B cell (primary cell): ENCODE measurements around the gene CPEB2. TPM values are rescaled to one million over a fixed set of nuclear protein-coding genes. Genes with fewer than 3 reads are reported as not detected.

Experiments used
- ATAC-seq: fragments of 200-7000 bp; cut with Tn5 transposase; one replicate; pipeline ENCODE4 v1.10.0; 2021; ENCODE audit warnings: low read depth, mild to moderate bottlenecking, moderate number of reproducible peaks, moderate library complexity
- CTCF ChIA-PET: fragments of 350-600 bp; sonication (Branson Sonifier 250); formaldehyde crosslinking; loops from one replicate; lab custom pipeline; 2021; ENCODE audit warnings: antibody characterized with exemption, inconsistent platforms; lab: Charles Lee
- POLR2A ChIA-PET: fragments of 350-600 bp; sonication (Branson Sonifier 250); formaldehyde crosslinking; loops from one replicate; lab custom pipeline; 2021; ENCODE audit warnings: antibody characterized with exemption; lab: Charles Lee
- DNase-seq: peaks from one replicate; pipeline ENCODE4 v3.0.0; 2013
- H2AFZ ChIP-seq: 2 replicates; pipeline ENCODE4 v1.6.1; 2012; ENCODE audit warnings: mild to moderate bottlenecking, low read depth, low read length; ENCODE audit not compliant: insufficient read depth, poor library complexity, severe bottlenecking
- H3K27ac ChIP-seq, 2 donors: 1 replicate in 1 of 2; 2 replicates in 1 of 2; pipeline ENCODE4 v1.5.1; 2012 to 2013; ENCODE audit warnings: low read length in 2 of 2, mild to moderate bottlenecking in 2 of 2, moderate library complexity in 1 of 2
- H3K27me3 ChIP-seq, 4 experiments: fragments of 200-600 bp in 1 of 4; sonication (generic) in 1 of 4; replicated peaks in 1 of 4; 1 replicate in 2 of 4; 2 replicates in 2 of 4; pipeline versions ENCODE4 v1.6.1 to v1.7.0; 2013 to 2016; ENCODE audit warnings: low read length in 3 of 4, mild to moderate bottlenecking in 2 of 4, mixed read lengths in 1 of 4, moderate library complexity in 1 of 4; ENCODE audit not compliant: insufficient read depth in 4 of 4, control insufficient read depth in 3 of 4; ENCODE audit errors: control extremely low read depth in 1 of 4
- H3K36me3 ChIP-seq, 2 experiments: replicated peaks in 1 of 2; 1 replicate in 1 of 2; 2 replicates in 1 of 2; pipeline versions ENCODE4 v1.6.1 to v1.7.1; 2013; ENCODE audit warnings: low read length in 1 of 2; ENCODE audit not compliant: insufficient read depth in 2 of 2, control insufficient read depth in 1 of 2; ENCODE audit errors: control extremely low read depth in 1 of 2, extremely low read depth in 1 of 2
- H3K4me1 ChIP-seq, 2 donors: fragments of 200-600 bp in 1 of 2; sonication (generic) in 1 of 2; 1 replicate in 1 of 2; 2 replicates in 1 of 2; pipeline versions ENCODE4 v1.5.1 to v1.6.1; 2013 to 2017; ENCODE audit warnings: low read length in 2 of 2; ENCODE audit not compliant: control insufficient read depth in 2 of 2, insufficient read depth in 2 of 2
- H3K4me2 ChIP-seq: replicated peaks from 2 replicates; pipeline ENCODE3; 2012; ENCODE audit warnings: mild to moderate bottlenecking, low read depth, low read length; ENCODE audit not compliant: poor library complexity, severe bottlenecking
- H3K4me3 ChIP-seq, 5 experiments: fragments of 200-600 bp in 1 of 5; sonication (generic) in 1 of 5; 1 replicate in 3 of 5; 2 replicates in 2 of 5; pipeline versions ENCODE4 v1.5.1 to v1.7.0; 2011 to 2016; ENCODE audit warnings: low read length in 4 of 5, mild to moderate bottlenecking in 4 of 5, low read depth in 2 of 5, control low read depth in 1 of 5, moderate library complexity in 1 of 5; ENCODE audit not compliant: insufficient read depth in 1 of 5; ENCODE audit errors: control extremely low read depth in 1 of 5, extremely low read depth in 1 of 5
- H3K79me2 ChIP-seq: fragments of 200-600 bp; sonication (generic); one replicate; pipeline ENCODE4 v1.6.0; 2016; ENCODE audit warnings: low read length; ENCODE audit not compliant: control insufficient read depth, insufficient read depth
- H3K9ac ChIP-seq: fragments of 200-600 bp; sonication (generic); 2 replicates; pipeline ENCODE4 v1.6.1; 2017; ENCODE audit warnings: mild to moderate bottlenecking, low read length, moderate library complexity
- H3K9me3 ChIP-seq, 3 donors: one replicate each; pipeline versions ENCODE4 v1.6.1 to v1.7.1; 2013; ENCODE audit warnings: low read length in 2 of 3; ENCODE audit not compliant: control insufficient read depth in 2 of 3, insufficient read depth in 1 of 3; ENCODE audit errors: control extremely low read depth in 1 of 3
- H4K20me1 ChIP-seq: 2 replicates; pipeline ENCODE4 v1.6.0; 2012; ENCODE audit warnings: mild to moderate bottlenecking, low read length; ENCODE audit not compliant: insufficient read depth, control insufficient read depth, poor library complexity, severe bottlenecking
- H3K27ac Mint-ChIP-seq: one replicate; pipeline ENCODE4 v1.8.0; 2021; ENCODE audit warnings: mixed read lengths
- H3K27me3 Mint-ChIP-seq: one replicate; pipeline ENCODE4 v1.8.0; 2021; ENCODE audit warnings: mixed read lengths
- H3K4me1 Mint-ChIP-seq: one replicate; pipeline ENCODE4 v1.8.0; 2021; ENCODE audit warnings: mixed read lengths
- H3K4me3 Mint-ChIP-seq: one replicate; pipeline ENCODE4 v1.8.0; 2021; ENCODE audit warnings: mixed read lengths
- H3K9me3 Mint-ChIP-seq: one replicate; pipeline ENCODE4 v1.8.0; 2022; ENCODE audit warnings: mixed read lengths; ENCODE audit not compliant: insufficient read depth
- CTCF ChIP-seq: fragments of 200-600 bp; IDR thresholded peaks from one replicate; pipeline ENCODE4 v1.8.0; 2022; ENCODE audit warnings: antibody characterized with exemption, mild to moderate bottlenecking
- EZH2 ChIP-seq: IDR thresholded peaks from 2 replicates; pipeline ENCODE4 v1.6.1; 2012; ENCODE audit warnings: borderline replicate concordance, low read depth, mild to moderate bottlenecking, moderate library complexity, low read length; ENCODE audit not compliant: insufficient read depth, poor library complexity, severe bottlenecking
- intact Hi-C: fragments of 100-400 bp; cut with micrococcal nuclease; formaldehyde crosslinking; loops from one replicate; pipeline ENCODE4 v1.10.0; 2022
- polyA plus RNA-seq: library from polyadenylated mRNA; depleted of rRNA; stranded (reverse); fragments of >200 nt; gene quantifications from 2 replicates; pipeline ENCODE4 v1.2.3, GENCODE V29; 2012
- total RNA-seq, 2 donors: library from RNA; stranded (reverse); fragments of 120-200 nt in 1 of 2; gene quantifications; 1 replicate in 1 of 2; 2 replicates in 1 of 2; pipeline versions ENCODE4 v1.2.3 to v1.2.4, GENCODE V29; 2013 to 2022

Gene CPEB2
- total and polyA plus RNA-seq, 2 donors (not counting 1 experiment from before 2014, with no cell fraction given): 3.2 to 18.0 TPM

DNA sequence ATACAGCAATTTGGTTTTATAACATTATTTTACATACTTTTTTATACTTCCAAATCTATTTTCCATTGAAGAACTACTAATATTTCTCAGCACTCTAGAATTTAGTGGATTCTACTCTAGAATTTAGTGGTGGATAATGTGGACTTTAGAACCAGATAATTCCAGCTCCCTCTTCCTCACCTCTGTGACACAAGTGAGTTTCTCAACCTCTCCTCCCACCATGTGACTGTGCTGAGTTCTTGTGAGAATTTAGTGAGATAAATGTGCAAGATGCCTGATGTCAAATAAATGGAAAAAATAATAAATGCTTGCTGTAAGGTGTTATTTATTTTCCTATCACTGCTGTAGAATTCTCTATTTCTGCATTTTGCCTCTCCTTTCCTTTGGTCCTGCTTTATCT lies 107.3 kb downstream of the CPEB2 start:
- Histone ChIP-seq H3K27me3 (no peaks in the 10 kb centered on the region), H3K79me2 (no peaks in the 10 kb centered on the region), H3K9me3 (no peaks in the 10 kb centered on the region), H2AFZ (no peak overlapping the region), H3K4me3 (no peak overlapping the region), H3K9ac (no peak overlapping the region), H3K4me2 (no peak overlapping the region), H3K36me3 (no peaks in the 10 kb centered on the region), H3K4me1 (no peaks in the 10 kb centered on the region), H3K27ac (no peak overlapping the region), H4K20me1 (no peaks in the 10 kb centered on the region)
- POLR2A ChIA-PET: no interaction called here
- ATAC-seq (no peak), DNase-seq (no peak)
- H3K4me3 Mint-ChIP-seq: no peak overlapping the region
- H3K4me1 Mint-ChIP-seq: no peaks in the 10 kb centered on the region
- CTCF ChIA-PET: no interaction called here
- no peaks in the 10 kb centered on the region for H3K9me3 Mint-ChIP-seq
- TF ChIP-seq CTCF: no peak
- no peak for TF ChIP-seq EZH2
- no peak overlapping the region for H3K27ac Mint-ChIP-seq
- intact Hi-C loops: no loop called here
- peaks cover 5% of the 10 kb centered on the region for H3K27me3 Mint-ChIP-seq

DNA sequence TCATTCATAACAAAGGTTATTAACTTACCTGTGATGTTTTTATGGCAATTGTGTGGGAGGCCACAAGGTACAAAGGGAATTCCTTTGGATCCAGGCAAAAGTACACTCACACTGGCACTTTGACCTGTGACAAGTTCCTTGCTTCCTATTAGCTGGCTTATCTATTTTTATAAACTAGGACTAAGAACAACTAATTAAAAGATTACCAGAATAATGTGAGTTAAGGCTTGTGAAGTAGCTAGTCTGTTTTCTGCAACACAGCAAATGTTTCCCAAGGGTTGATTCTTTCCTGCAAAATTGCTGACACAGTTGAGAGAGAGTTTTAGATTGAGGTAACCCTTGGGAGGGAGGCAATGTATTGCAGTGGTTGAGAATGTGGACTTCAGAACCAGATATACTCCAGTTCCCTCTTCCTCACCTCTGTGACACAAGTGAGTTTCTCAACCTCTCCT lies 107.9 kb downstream of the CPEB2 start:
- CTCF ChIA-PET: no interaction called here
- no peaks in the 10 kb centered on the region for H3K27me3 ChIP-seq
- intact Hi-C loops: no loop called here
- no peak overlapping the region for H2AFZ ChIP-seq
- no peaks in the 10 kb centered on the region for H3K9me3 ChIP-seq
- POLR2A ChIA-PET: no interaction called here
- peaks cover 8% of the 10 kb centered on the region for H3K27me3 Mint-ChIP-seq
- no peak overlapping the region for H3K27ac ChIP-seq
- no peaks in the 10 kb centered on the region for H3K4me1 ChIP-seq
- no peak for ATAC-seq
- H4K20me1 ChIP-seq: no peaks in the 10 kb centered on the region
- H3K4me1 Mint-ChIP-seq: no peaks in the 10 kb centered on the region
- no peak for TF ChIP-seq CTCF
- TF ChIP-seq EZH2: no peak
- no peaks in the 10 kb centered on the region for H3K9me3 Mint-ChIP-seq
- no peak overlapping the region for H3K4me3 ChIP-seq
- no peak for DNase-seq
- H3K79me2 ChIP-seq: no peaks in the 10 kb centered on the region
- H3K27ac Mint-ChIP-seq: no peak overlapping the region
- no peak overlapping the region for H3K4me3 Mint-ChIP-seq
- H3K4me2 ChIP-seq: no peak overlapping the region
- H3K9ac ChIP-seq: no peak overlapping the region
- H3K36me3 ChIP-seq: no peaks in the 10 kb centered on the region
